Measurements from ENCODE around the gene APOC4.
"Not testable (repeated sequence)": the region's sequence is repeated elsewhere in the genome, so short reads cannot be mapped to it uniquely, and the experiment has no call there.

The APOC4 gene

GRCh38 chr19:44913512-44914432 lies 28.3 kb upstream of the APOC4 start:
- DNase-seq; intact Hi-C loops (cut with DNase I): not testable (repeated sequence)

DNA sequence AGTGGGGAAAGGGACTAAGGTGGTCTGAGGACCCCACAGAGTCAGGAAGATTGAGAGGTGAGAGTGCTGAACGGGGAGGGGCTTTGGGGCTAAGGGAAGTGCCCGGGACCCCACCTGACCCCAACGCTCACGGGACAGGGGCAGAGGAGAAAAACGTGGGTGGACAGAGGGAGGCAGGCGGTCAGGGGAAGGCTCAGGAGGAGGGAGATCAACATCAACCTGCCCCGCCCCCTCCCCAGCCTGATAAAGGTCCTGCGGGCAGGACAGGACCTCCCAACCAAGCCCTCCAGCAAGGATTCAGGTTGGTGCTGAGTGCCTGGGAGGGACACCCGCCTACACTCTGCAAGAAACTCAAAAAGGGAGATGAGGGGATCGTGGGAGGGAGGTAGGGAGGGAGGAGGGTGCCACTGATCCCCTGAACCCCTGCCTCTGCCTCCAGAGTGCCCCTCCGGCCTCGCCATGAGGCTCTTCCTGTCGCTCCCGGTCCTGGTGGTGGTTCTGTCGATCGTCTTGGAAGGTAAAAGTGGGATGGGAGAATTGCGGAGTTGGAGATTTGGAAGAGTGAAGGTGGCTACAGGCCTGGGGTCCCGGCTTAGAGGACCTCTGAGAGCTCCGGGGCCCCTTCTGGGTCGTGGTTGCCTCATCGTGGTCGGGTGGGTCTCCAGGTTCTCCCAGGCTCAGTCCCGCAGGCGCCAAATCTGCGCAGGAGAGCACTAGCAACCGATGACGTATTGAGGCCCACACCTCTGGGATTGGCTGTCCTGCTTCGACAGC lies 27.4 kb upstream of the APOC4 start, which contains the start of gene APOC1:
Gene APOC1 (plus strand): TSS at position 176 of the 774 bp plus-strand sequence. CDS start 284 bp downstream, at position 460.
- intact Hi-C loops (cut with DNase I), result not testable (repeated sequence)
- peak; percentile 61 to 97 (median 84) for DNase-seq

GRCh38 chr19:44924243-44924725 lies 17.8 kb upstream of the APOC4 start:
- DNase-seq, result no peak

DNA sequence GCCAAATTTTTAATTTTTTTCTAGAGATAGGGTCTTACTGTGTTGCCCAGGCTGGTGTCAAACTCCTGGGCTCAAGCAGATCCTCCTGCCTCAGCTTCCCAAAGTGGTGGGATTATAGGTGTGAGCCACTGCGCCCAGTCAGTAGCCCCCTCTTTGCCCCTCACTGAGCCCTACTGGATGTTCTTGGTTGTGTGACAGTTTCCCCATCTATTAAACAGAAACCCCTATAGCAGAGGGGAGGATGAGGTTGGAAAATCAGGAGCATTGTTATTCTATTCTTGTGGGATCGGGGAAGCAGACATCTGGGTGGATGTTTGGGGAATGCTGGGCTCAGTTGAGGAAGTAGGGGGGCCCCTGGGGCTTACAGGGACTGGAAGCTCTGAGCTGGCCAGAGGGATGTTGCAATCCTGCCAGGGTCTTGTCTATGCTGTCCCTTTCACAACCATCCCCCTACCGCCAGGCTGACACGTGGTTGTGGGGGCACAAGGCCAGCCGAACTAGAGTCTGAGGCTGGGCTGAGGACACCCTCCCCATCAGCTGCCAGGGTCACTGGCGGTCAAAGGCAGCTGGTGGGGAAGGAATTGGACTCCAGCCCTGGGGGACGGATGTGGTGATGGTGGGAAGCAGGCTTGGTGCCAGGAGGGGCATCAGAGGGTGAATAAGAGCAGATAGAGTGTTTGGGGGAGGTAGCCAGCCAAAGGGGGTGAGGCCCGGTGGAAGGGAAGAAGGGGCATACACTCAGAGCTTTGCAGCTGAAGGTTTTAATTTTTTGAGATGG lies 16.7 kb upstream of the APOC4 start:
- DNase-seq, result peak; percentile 62 to 96 (median 79)
- intact Hi-C loops (cut with DNase I), result no loop called here

More at GRCh38 chr19:44924243-44924725, 17.8 kb upstream of the APOC4 start:
- intact Hi-C loops (cut with DNase I), result no loop called here

GRCh38 chr19:44926245-44927077 lies 15.6 kb upstream of the APOC4 start:
- DNase-seq; intact Hi-C loops (cut with DNase I): not testable (repeated sequence)

DNA sequence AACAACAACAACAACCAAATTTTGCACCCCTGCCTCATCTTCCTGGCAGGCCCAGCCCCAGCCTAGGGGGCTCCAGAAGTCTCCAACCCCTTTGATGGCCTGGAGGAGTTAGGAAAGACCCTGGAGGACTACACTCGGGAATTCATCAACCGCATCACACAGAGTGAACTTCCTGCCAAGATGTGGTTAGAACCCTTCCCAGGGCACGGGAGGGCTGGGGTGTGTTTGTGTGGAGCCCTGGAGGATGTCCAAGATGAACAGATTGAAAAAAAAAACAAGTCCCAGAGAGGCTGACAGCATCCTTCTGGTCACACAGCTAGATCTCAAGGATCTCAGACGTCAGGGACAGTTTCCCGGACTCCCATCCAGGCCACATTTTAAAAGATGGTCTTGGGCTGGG lies 14.3 kb upstream of the APOC4 start:
- intact Hi-C loops (cut with DNase I), result no loop called here
- DNase-seq, result no peak

- DNase-seq, result no peak
- intact Hi-C loops (cut with DNase I), result no loop called here
Measured at GRCh38 chr19:44930088-44930487, 11.9 kb upstream of the APOC4 start.

DNA sequence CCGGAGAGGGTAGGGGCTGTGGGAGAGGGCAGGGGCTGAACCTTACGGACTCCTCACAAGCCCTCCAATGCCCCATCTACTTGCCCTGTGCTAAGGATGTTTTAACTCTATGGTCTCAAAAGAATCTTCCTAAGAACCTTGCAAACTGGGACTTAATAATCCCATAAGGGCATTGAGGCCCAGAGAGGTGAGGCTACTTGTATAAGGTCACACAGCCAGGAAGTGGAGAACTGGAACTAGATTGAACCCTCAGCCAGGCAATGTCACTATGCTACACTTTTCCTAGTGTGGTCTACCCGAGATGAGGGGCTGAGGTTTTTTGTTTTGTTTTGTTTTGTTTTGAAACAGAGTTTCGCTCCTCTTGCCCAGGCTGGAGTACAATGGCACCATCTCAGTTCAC lies 10.5 kb upstream of the APOC4 start:
- intact Hi-C loops (cut with DNase I), result no loop called here
- DNase-seq, result no peak

DNA sequence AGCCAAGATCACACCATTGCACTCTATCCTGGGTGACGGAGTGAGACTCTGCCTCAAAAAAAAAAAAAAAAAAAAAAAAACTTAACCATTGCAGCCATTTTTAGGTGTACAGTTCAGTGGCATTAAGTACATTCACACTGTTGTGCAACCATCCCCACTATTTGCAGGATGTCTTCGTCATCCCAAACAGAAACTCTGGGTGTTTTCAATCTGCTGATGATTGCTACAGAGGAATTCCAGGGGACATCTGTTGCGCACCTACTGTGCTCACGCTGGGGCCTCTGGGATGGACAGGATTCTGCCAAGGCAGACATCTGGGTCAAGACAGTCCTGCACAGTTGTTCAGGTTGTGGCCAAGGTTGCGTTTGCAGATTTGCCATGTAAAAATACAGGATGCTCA lies 2.4 kb upstream of the APOC4 start:
- intact Hi-C loops (cut with DNase I), result no loop called here
- no peak for DNase-seq

DNA sequence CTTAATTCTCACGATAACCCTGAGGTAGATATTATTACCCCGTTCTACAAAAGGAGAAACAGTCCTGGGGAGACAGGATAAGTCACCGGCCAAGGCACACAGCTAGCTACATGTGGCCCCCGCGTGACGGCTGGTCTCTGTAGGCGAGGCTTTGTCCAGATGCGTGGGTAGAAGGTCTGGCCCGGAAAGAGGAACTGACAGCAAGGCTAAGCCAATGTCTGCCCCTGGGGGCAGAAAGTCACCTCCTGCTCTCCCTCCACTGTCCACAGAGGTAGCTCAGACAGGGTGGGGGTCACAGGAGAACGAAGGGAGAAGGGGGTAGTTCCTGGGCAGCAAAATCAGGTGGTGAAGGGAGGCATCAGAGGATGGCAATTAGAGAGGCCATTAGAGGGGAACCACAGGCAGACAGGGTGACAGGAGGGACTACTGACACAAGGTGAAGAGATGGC lies 1.8 kb downstream of the APOC4 start:
- intact Hi-C loops (cut with DNase I), result no loop called here
- peak in 8 of 10 donors; percentile 23 to 87 (median 43) for DNase-seq

DNA sequence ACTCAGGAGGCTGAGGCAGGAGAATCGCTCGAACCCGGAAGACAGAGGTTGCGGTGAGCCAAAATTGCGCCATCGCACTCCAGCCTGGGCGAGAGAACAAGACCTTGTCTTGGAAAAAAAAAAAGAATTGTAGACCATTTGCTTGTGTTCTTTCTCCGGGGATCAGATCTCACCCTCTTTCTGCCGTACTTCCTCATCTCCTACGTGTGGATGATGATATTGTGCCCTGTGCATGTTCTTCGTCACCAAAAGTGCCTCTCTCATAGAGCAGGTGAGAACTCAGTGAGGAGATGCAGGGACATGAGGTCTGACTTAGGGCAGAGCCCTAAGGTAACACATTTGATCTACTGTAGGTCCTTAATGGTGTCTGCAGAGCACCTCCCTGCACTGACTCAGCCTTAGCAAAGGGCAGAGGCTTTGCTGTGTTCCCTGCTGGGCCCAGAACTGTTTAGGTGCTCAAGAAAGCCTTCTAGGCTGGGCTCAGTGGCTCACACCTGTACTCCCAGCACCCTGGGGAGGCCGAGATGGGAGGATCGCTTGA lies 5.1 kb downstream of the APOC4 start:
- intact Hi-C loops (cut with DNase I), result no loop called here
- DNase-seq, result peak in 1 of 10 donors; percentile 20

DNA sequence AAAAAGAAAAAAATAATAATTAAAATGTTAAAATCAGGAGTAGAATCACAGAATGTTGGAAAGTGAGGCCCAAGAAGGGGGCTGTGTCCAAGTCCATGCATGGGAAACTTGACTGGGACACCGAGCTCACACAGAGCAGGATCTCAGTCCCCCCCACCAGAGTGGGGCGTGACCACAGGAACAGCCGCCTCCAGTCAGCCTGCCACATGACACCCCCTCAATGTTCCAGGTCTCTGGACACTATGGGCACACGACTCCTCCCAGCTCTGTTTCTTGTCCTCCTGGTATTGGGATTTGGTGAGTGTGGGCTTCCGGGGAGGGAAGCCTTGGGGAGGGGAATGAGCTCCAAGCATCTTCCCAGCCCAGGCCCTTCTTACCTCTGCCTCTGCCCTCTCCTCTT lies 6.2 kb downstream of the APOC4 start:
- DNase-seq, result no peak
- intact Hi-C loops (cut with DNase I), result no loop called here

- DNase-seq, result no peak
- intact Hi-C loops (cut with DNase I), result no loop called here
Measured at GRCh38 chr19:44948763-44949374, 6.8 kb downstream of the APOC4 start.

- intact Hi-C loops (cut with DNase I), result no loop called here
- DNase-seq, result no peak
Measured at GRCh38 chr19:44949550-44949949, 7.5 kb downstream of the APOC4 start.

- intact Hi-C loops (cut with DNase I), result loop anchor here (2.0 kb wide), 1 partner anchor 49 kb away; no protein-coding TSS in a partner anchor
Measured at GRCh38 chr19:44951179-44952159, 9.4 kb downstream of the APOC4 start.

GRCh38 chr19:44954278-44954648 lies 12.2 kb downstream of the APOC4 start:
- no peak for DNase-seq
- intact Hi-C loops (cut with DNase I), result no loop called here

More at GRCh38 chr19:44951179-44952159, 9.4 kb downstream of the APOC4 start:
- DNase-seq, result peak; percentile 39 to 90 (median 56)

All from posterior cingulate gyrus (tissue), 11 donors.